GM12875 (cell line): ENCODE measurements around the gene MCEE.

Source experiments
- H3K4me3 ChIP-seq: one replicate; pipeline ENCODE4 v1.5.1; 2011; ENCODE audit warnings: low read depth, low read length, control low read depth
- CTCF ChIP-seq: IDR thresholded peaks from 2 replicates; pipeline ENCODE4 v1.5.1; 2011; ENCODE audit warnings: low read depth, mild to moderate bottlenecking, control low read depth, inconsistent platforms, low read length, moderate library complexity, borderline replicate concordance; ENCODE audit not compliant: insufficient read depth

MCEE gene

GRCh38 chr2:71070294-71071093 is 59.5 kb downstream of the MCEE start:
- no peak overlapping the region for H3K4me3 ChIP-seq
- peak; percentile 15; the same call in 1 of the 2 replicates for TF ChIP-seq CTCF

DNA sequence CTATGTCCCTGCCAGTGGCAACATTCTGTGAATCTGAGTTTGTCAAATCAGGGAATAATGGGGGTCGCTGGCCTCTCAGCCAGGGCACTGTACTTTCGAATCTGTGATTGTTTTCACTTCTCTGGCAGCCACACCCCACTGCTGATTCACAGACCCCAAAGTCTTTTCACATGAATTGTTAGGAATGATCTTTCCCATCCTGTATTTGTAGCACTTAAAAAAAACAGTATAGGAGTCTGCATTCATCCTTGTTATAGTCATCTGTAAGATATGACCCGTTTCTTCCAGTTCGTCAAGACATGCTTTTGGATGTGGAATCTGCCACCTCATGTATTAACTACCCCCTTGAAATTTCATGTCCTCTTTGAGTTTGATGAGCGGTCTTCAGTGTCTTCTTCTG is 60.7 kb downstream of the MCEE start:
- peak overlapping the region; percentile 68 for H3K4me3 ChIP-seq
- TF ChIP-seq CTCF: no peak

GRCh38 chr2:71068218-71069035 is 61.6 kb downstream of the MCEE start, which contains the start of gene NAGK:
NAGK (plus strand) TSS chr2:71068648; CDS start chr2:71068684, 36 bp downstream.
- peak within 1 kb of the TSS; percentile 68 for H3K4me3 ChIP-seq
- TF ChIP-seq CTCF: 0 out of 2 replicates have a peak, but pooled peaks have one; percentile 2

DNA sequence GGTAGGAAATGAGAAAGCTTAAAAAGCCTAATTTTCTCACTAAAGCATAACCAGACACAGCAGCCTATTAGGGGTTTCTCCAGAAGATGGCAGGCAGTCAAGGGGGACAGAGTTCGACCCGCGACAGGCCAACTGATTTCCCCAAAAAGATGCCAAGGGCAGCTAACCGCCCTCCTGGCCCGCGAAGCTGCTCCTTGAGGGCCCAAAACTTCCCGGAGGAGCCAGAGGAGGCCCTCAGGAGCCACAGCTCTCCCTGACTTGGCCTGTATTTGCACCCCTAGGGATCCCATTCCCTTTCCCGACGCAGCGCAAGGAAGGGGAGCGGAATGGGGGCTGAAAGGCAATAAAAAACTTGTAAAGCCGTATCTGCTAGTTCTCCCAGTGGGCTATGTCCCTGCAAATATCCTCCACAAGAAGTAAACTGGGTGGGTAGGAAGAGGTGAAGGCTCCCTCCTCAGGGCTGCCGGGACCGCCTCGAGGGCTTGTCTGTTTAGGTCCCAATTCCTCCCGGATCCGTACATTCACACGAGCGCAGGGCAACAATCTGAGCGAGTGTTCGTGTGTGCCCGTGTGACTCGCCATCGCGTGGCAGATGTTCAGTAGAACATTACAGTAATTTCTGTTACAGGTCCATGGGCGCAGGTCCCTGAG is 62.3 kb downstream of the MCEE start:
- H3K4me3 ChIP-seq: peak overlapping the region; percentile 68
- no peak for TF ChIP-seq CTCF

DNA sequence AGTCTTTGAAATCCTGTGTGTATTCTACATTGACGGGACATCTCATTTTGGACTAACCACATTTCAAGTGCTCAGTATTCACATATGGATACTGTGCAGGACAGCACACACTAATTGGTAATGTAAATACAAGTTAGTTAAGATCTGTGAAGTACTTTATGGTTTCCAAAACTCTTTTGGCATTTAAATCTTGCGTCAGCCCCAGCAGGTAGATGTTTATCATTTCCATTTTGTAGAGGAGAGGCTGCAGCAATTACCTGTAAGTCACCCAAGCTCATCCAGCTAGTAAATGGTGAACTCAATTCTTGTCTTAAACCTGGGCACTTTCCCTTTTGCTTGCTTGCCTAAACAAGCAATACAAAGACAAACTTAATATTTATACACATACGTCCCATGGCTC is 63.2 kb downstream of the MCEE start:
- H3K4me3 ChIP-seq: no peak overlapping the region

More for the DNA sequence above, 63.2 kb downstream of the MCEE start:
- no peak for TF ChIP-seq CTCF
